PC-3 (cell line): ENCODE measurements around the gene CYLC1. TPM values are rescaled to one million over a fixed set of nuclear protein-coding genes. Genes with fewer than 3 reads are reported as not detected.
A peak's percentile ranks its signal among the peaks of the same experiment; 100 is the strongest.

Source experiments
- ATAC-seq: fragments of 200-7000 bp; cut with Tn5 transposase; 2 replicates; pipeline ENCODE4 v1.9.1; 2020; ENCODE audit warnings: mild to moderate bottlenecking, moderate library complexity
- Bru-seq: library from RNA; stranded (reverse); fragments of 400-500 nt; gene quantifications from one replicate; lab custom pipeline; 2021; lab: Mats Ljungman, UMichigan
- BruChase-seq, 2 experiments: library from RNA; stranded (reverse); fragments of 400-500 nt; gene quantifications; one replicate each; lab custom pipeline; 2021; lab: Mats Ljungman, UMichigan
- BruUV-seq: library from RNA; stranded (reverse); fragments of 400-500 nt; replicated peaks from 2 replicates; lab custom pipeline; 2021; lab: Mats Ljungman, UMichigan
- CTCF ChIA-PET: fragments of 300-600 bp; sonication (Branson Sonifier 250); formaldehyde crosslinking; loops from one replicate; lab custom pipeline; 2022; ENCODE audit warnings: antibody characterized with exemption; lab: Charles Lee
- POLR2A ChIA-PET: fragments of 300-600 bp; sonication (Branson Sonifier 250); formaldehyde crosslinking; loops from one replicate; lab custom pipeline; 2022; ENCODE audit warnings: antibody characterized with exemption; ENCODE audit not compliant: unreplicated experiment; lab: Charles Lee
- DNase-seq: peaks from one replicate; pipeline ENCODE4 v3.0.0-alpha.2; 2015
- H2AFZ ChIP-seq: fragments of 300-600 bp; sonication (generic); 2 replicates; pipeline ENCODE4 v1.6.0; 2016; ENCODE audit warnings: antibody characterized with exemption, low read length
- H3F3A ChIP-seq: fragments of 300-600 bp; sonication (generic); one replicate; pipeline ENCODE4 v1.6.0; 2017; ENCODE audit warnings: antibody characterized with exemption, low read length, control low read depth, mild to moderate bottlenecking; ENCODE audit not compliant: unreplicated experiment
- H3K27ac ChIP-seq: fragments of 300-600 bp; sonication (generic); 2 replicates; pipeline ENCODE4 v1.5.1; 2016; ENCODE audit warnings: mild to moderate bottlenecking, low read length
- H3K27me3 ChIP-seq: fragments of 300-600 bp; sonication (generic); 2 replicates; pipeline ENCODE4 v1.6.1; 2016; ENCODE audit warnings: low read length, mixed read lengths
- H3K36me3 ChIP-seq: fragments of 300-600 bp; sonication (generic); 2 replicates; pipeline ENCODE4 v1.6.1; 2016; ENCODE audit warnings: low read depth, mixed run types, low read length, mixed read lengths
- H3K4me1 ChIP-seq: fragments of 300-600 bp; sonication (generic); 2 replicates; pipeline ENCODE4 v1.5.1; 2016; ENCODE audit warnings: low read length; ENCODE audit not compliant: insufficient read depth
- H3K4me2 ChIP-seq: fragments of 300-600 bp; sonication (generic); 2 replicates; pipeline ENCODE4 v1.6.0; 2016; ENCODE audit warnings: low read length
- H3K4me3 ChIP-seq: fragments of 300-600 bp; sonication (generic); 2 replicates; pipeline ENCODE4 v1.5.1; 2016; ENCODE audit warnings: mild to moderate bottlenecking, low read length, mixed read lengths
- H3K79me2 ChIP-seq: fragments of 300-600 bp; sonication (generic); 2 replicates; pipeline ENCODE4 v1.6.1; 2017; ENCODE audit warnings: low read length, mixed read lengths
- H3K9ac ChIP-seq: fragments of 300-600 bp; sonication (generic); 2 replicates; pipeline ENCODE4 v1.6.0; 2016; ENCODE audit warnings: mild to moderate bottlenecking, low read length
- H3K9me2 ChIP-seq: fragments of 300-600 bp; sonication (generic); replicated peaks from 2 replicates; pipeline ENCODE4 v1.6.1; 2016; ENCODE audit warnings: mixed run types, low read length, mixed read lengths
- H3K9me3 ChIP-seq: fragments of 300-600 bp; sonication (generic); 2 replicates; pipeline ENCODE4 v1.6.1; 2016; ENCODE audit warnings: low read length, mixed read lengths
- H4K20me1 ChIP-seq: fragments of 300-600 bp; sonication (generic); 2 replicates; pipeline ENCODE4 v1.6.1; 2016; ENCODE audit warnings: low read length, mixed read lengths
- EZH2 ChIP-seq: fragments of 300-600 bp; sonication (generic); IDR thresholded peaks from one replicate; pipeline ENCODE4 v1.6.1; 2017; ENCODE audit warnings: antibody characterized with exemption, mild to moderate bottlenecking, low read length; ENCODE audit not compliant: unreplicated experiment
- EZH2phosphoT487 ChIP-seq: fragments of 300-600 bp; sonication (generic); IDR thresholded peaks from 2 replicates; pipeline ENCODE4 v1.6.1; 2018; ENCODE audit warnings: mild to moderate bottlenecking, antibody characterized with exemption, low read length, borderline replicate concordance
- intact Hi-C: fragments of 100-400 bp; cut with micrococcal nuclease; formaldehyde crosslinking; loops from 2 replicates; pipeline ENCODE4 v1.9.0; 2023
- long read RNA-seq: library from polyadenylated mRNA; unstranded; transcript quantifications from one replicate; pipeline ENCODE4 v2.0.0, GENCODE V29; 2021; ENCODE audit not compliant: unreplicated experiment
- total RNA-seq: library from RNA; depleted of rRNA; stranded (reverse); fragments of >200 nt; gene quantifications from 2 replicates; pipeline ENCODE4 v1.2.3, GENCODE V29; 2014; rRNA removed
- TF ChIP-seq, protein P1 (sequence below): fragments of 300-600 bp; sonication (generic); conservative IDR thresholded peaks from 2 replicates; pipeline ENCODE4 v1.5.1; 2017; ENCODE audit warnings: antibody characterized with exemption, low read depth, mild to moderate bottlenecking, low read length

Gene CYLC1, protein sequence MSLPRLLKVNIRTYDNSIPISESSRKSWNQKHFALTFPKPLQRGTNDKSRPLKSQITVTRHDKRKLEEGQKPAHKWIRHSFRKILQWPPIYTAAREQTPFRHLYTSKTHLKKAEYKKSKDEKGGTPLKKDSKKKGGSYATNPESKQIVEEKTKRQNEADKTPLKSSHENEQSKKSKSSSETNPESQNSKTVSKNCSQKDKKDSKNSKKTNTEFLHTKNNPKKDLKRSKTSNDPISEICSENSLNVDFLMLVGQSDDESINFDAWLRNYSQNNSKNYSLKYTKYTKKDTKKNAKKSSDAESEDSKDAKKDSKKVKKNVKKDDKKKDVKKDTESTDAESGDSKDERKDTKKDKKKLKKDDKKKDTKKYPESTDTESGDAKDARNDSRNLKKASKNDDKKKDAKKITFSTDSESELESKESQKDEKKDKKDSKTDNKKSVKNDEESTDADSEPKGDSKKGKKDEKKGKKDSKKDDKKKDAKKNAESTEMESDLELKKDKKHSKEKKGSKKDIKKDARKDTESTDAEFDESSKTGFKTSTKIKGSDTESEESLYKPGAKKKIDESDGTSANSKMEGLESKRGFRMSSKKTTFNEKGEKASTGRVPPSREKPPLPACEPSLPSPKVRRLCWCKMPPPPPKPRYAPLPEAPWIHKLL
- total RNA-seq, result not detected in 2 replicates
- not detected for Bru-seq, nascent RNA
- percentile 3 among the genes with signal in this experiment for BruChase-seq, experiment 1, labeled RNA remaining after a 6-hour chase
- BruChase-seq, experiment 2, labeled RNA remaining after a 2-hour chase, result not detected
- long read RNA-seq, result 0 reads

DNA sequence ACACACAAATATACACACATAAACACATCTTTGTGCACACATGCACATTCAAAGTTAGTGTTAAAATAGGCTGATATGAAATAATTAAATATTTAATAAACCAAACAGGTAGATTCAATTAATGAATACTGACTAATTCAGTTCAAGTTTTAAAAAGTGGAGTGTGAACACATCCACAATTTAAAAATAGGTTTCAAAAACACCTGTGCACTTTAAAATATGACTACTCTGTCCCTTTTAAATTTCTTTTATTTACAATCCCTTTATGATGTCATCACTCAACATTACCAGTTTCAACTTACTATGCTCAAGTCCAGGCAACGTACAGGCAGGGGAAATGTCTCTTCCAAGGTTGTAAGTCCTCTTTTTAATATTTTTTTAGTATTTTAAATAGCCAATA is at the start of gene CYLC1:
CYLC1 (plus strand) TSS at position 301 of the 400 bp plus-strand sequence; CDS start at position 338, 37 bp downstream.
- H4K20me1 ChIP-seq, result no peaks in the 10 kb centered on the region
- H3F3A ChIP-seq, result no peaks in the 10 kb centered on the region
- no peaks in the 10 kb centered on the region for H3K36me3 ChIP-seq
- H3K9me2 ChIP-seq, result no peaks in the 10 kb centered on the region
- H3K9me3 ChIP-seq, result no peaks in the 10 kb centered on the region
- no peak within 1 kb of the TSS for H3K27ac ChIP-seq
- intact Hi-C loops, result no loop called here
- POLR2A ChIA-PET, result no interaction called here
- H3K79me2 ChIP-seq, result no peaks in the 10 kb centered on the region
- CTCF ChIA-PET, result no interaction called here
- DNase-seq (no peak), ATAC-seq (no peak)
- TF ChIP-seq EZH2phosphoT487, result no peak
- H3K4me3 ChIP-seq, result no peak within 1 kb of the TSS
- H2AFZ ChIP-seq, result no peak within 1 kb of the TSS
- no peak within 1 kb of the TSS for H3K4me2 ChIP-seq
- no peaks in the 10 kb centered on the region for H3K4me1 ChIP-seq
- H3K27me3 ChIP-seq, result no peaks in the 10 kb centered on the region
- no peak within 1 kb of the TSS for H3K9ac ChIP-seq
- no TSS peak for BruUV-seq

DNA sequence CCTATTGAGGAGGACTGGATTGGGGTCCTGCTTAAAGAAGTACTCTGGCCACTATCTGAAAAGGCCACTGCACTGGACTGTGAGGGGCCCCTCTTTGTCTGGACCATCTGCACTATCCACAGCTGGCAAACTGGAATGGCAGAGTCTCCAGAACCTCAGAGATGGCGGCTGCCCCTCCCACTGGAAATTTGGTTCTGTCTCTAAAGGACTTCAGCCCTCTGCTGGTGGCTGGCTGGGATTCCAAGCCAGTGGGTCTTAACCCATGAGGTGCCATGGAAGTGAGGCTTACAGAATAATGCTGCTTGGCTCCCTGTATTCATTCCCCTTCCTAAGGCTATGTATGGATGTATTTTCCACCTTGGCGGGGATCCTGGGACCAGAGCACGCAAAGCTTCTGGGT is 41.6 kb upstream of the CYLC1 start:
- H2AFZ ChIP-seq, result no peak overlapping the region
- no peak overlapping the region for H3K4me3 ChIP-seq
- H3K9me3 ChIP-seq, result no peaks in the 10 kb centered on the region
- no peak overlapping the region for H3K9ac ChIP-seq
- H3K9me2 ChIP-seq, result no peaks in the 10 kb centered on the region
- no peaks in the 10 kb centered on the region for H3F3A ChIP-seq
- TF ChIP-seq EZH2phosphoT487 (no peak), EZH2 (no peak)
- TF ChIP-seq, protein P1, sequence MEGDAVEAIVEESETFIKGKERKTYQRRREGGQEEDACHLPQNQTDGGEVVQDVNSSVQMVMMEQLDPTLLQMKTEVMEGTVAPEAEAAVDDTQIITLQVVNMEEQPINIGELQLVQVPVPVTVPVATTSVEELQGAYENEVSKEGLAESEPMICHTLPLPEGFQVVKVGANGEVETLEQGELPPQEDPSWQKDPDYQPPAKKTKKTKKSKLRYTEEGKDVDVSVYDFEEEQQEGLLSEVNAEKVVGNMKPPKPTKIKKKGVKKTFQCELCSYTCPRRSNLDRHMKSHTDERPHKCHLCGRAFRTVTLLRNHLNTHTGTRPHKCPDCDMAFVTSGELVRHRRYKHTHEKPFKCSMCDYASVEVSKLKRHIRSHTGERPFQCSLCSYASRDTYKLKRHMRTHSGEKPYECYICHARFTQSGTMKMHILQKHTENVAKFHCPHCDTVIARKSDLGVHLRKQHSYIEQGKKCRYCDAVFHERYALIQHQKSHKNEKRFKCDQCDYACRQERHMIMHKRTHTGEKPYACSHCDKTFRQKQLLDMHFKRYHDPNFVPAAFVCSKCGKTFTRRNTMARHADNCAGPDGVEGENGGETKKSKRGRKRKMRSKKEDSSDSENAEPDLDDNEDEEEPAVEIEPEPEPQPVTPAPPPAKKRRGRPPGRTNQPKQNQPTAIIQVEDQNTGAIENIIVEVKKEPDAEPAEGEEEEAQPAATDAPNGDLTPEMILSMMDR, result no peak
- no TSS peak for BruUV-seq
- no peak overlapping the region for H3K27ac ChIP-seq
- POLR2A ChIA-PET, result no interaction called here
- H3K4me1 ChIP-seq, result no peaks in the 10 kb centered on the region
- CTCF ChIA-PET, result no interaction called here
- H4K20me1 ChIP-seq, result no peaks in the 10 kb centered on the region
- no peaks in the 10 kb centered on the region for H3K79me2 ChIP-seq
- DNase-seq, result no peak
- intact Hi-C loops, result no loop called here
- H3K4me2 ChIP-seq, result no peak overlapping the region
- no peaks in the 10 kb centered on the region for H3K36me3 ChIP-seq
- no peaks in the 10 kb centered on the region for H3K27me3 ChIP-seq
- ATAC-seq, result no peak

DNA sequence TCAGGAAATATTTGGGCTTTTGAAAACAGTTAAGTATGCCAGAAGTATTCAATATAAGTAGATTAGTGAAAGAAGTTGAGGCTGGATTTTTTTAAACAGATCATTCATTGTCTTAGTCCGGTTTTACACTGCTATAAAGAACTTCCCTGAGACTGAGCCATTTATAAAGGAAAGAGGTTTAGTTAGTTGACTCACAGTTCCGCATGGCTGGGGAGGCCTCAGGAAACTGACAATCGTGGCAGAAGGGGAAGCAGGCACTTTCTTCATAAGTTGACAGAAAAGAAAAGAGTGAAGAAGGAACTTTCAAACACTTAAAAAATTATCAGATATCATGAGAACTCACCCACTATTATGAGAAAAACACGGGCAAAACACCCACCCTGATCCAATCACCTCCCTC is 31.1 kb upstream of the CYLC1 start:
- Histone ChIP-seq H3K4me3 (no peak overlapping the region), H3K4me1 (no peaks in the 10 kb centered on the region), H3K79me2 (no peaks in the 10 kb centered on the region), H3K36me3 (no peaks in the 10 kb centered on the region), H3F3A (no peaks in the 10 kb centered on the region), H3K9me3 (no peaks in the 10 kb centered on the region), H3K9me2 (no peaks in the 10 kb centered on the region), H3K4me2 (no peak overlapping the region), H3K27ac (no peak overlapping the region), H3K9ac (no peak overlapping the region), H3K27me3 (no peaks in the 10 kb centered on the region), H4K20me1 (no peaks in the 10 kb centered on the region), H2AFZ (no peak overlapping the region)
- CTCF ChIA-PET, result no interaction called here
- DNase-seq (no peak), ATAC-seq (peak; percentile 84)
- POLR2A ChIA-PET, result interaction anchor here (0.8 kb wide), 1 partner anchor 26 kb away, joined by 5 read pairs; no protein-coding TSS in a partner anchor
- no TSS peak for BruUV-seq
- intact Hi-C loops, result no loop called here
- TF ChIP-seq EZH2phosphoT487, result no peak
- no peak for TF ChIP-seq EZH2
- TF ChIP-seq, protein P1, result no peak
